Measurements from ENCODE around the gene FTO. TPM values are rescaled to one million over a fixed set of nuclear protein-coding genes. Genes with fewer than 3 reads are reported as not detected.

Gene FTO
- total RNA-seq, 1 experiment from 2014 or later = 48.1 TPM

DNA sequence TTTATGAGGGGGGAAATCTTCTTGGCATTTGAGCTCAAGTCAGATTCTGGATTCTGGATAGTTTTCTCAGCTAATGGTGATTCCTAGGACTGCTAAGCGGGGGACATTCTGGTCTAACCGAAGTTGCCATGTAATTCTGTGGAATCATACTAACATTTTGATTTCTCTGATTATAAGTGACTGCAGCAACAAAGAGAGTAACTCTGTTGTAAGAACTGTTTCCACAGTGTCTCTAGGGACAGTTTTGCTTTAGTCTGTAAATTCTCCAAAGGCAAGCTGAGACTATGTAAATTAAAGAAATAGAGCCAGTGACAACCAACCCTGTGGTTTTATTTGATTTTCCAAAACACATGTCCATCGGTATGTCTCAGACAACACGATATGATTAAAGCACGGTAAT, 296.4 kb downstream of the FTO start:
- DNase-seq (ENCODE audit: low spot score) = no peak

DNA sequence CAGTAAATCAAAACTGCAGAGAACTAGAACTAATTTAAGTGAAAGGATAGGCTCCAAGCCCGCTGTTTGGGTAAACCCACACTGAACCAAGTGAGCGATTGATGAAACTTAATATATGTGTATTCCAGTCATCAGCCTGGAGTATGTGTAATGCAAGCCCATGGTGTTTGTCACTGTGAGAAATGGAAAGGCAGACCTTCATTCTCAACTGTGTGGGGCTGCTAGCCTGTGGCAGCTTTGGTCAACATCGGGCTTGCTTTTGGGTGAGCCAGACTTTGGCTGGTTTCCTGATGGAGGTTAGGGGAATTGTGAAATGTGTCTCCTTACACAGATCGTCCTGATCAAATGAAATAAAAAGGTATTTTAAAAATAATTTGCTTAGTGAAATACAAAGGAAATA, 302.7 kb downstream of the FTO start:
- no peak for DNase-seq (ENCODE audit: low spot score)

DNA sequence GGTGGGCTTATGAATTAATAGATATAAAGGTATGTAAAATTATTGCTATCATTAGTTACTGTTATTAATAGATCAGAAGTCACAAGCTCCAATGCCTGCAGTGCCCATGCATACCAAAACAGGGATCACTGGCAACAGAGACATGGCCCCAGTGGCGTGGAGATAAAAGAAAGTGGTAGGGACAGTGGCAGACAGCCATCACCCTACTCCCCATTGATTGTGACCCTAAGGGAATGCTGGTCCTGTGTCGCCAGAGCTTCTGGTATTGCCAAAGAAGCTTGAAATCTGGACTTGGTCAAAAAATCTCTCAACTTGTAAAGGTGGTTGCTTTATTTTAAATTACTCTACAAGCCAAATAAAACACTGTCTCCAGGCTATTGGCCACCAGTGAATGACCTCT, 303.5 kb downstream of the FTO start:
- DNase-seq (ENCODE audit: low spot score) = no peak

DNA sequence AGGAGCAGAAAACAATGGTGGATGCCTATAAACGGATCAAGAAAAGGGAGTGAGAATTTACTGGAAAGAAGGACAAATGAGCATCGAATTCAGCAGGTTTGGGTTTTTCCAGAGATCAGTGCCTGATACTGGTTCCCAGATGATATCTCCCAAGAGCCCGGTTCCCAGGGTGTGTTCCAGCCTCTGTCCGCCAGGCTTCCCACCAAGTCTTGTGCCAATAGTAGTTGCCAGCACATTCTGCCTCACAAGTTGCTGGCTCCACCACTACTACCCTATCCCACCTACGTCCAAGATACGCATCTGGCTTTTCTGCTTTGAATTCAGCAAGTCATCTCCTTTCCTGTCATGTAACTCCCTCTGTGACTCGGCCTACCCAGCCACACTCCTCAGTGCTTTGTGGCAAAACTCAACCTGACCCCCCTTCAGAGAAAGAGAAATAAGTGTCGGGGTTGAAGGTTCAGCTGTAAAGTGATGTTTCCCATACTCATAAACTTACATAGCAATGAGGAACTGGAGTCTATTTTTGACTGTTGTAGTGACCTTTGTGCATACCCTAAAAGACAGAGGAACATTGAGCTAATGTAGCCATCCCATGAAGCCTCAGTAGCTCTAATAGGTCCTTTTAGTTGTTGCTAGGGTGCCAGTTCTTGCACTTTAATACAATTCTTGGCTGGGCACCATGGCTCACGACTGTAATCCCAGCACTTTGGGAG, 305.7 kb downstream of the FTO start:
- DNase-seq (ENCODE audit: low spot score) = no peak

DNA sequence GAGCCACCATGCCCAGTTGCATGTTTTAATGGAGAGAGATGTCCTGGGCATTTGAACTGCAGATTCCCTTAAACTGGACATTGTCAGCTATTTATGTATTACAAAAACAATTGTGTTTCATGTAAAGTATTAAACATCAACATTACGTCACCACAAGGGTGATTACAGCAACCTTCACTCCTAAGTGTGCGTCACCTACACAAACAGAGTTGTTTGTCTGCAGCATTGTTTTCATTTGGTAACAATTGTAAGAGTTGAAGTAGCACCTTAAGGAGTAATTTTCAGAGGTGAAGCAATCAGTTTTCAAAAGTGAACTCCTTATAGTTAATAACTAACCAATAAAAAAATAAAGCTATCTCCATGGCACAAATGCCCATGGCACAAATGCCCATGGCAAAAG, 311.2 kb downstream of the FTO start:
- DNase-seq (ENCODE audit: low spot score) = no peak

DNA sequence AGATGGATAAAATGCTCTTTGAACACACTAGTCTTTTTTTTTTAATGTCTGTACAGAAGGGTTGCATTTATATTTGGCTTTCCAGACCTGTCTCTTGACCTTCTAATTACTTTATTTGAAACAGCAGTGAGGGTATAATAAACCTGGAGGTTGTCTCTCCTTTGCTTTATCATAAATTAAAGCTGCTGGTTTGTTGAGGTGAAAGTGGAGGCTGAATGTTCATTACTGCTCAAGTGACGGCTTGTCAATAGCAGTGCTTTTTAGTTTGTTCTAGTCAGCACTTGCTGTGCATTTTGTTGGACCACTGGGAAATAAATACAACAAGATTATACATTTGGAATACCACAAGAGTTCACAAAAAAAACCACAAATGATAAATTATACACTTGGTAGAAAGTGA, 318.4 kb downstream of the FTO start:
- DNase-seq (ENCODE audit: low spot score) = no peak

DNA sequence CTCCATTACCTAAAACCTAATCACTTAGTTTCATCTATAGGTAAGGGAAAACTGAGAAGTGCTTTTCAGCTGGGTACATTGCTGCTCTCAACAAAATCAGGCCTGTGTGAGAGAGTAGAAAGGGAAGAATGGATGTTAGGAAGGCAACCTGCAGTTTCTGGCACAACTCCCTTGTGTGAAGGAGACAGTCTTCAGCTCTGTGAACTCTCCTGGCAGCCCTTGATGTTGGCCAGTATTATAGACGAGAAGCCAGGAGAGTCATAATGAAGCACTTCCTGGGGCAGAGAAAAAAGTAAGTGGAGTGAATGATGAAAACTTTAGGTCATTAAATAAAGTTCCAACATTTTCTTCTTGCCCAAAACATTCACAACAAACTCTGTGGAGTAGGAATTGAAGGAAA, 322.5 kb downstream of the FTO start:
- DNase-seq (ENCODE audit: low spot score) = peak; percentile 7

DNA sequence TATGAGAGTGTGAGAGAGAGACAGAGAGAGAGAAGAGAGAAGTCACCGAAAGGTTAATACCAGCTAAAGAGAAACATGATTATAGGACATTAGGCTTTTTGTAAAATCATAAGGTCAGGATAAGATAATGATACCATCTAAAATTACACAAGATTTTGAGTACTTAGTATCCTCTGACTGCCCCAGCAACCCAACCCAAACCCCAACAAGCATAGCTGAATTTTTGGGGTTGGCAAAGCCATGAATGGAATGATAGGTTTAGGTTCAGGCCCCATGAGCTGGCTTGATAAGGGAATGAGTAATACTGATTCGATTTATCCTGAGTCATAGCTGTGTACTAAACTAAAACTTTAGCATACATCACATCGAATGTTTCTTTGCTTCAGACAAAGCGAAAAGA, 323.1 kb downstream of the FTO start:
- DNase-seq (ENCODE audit: low spot score) = peak; percentile 74

DNA sequence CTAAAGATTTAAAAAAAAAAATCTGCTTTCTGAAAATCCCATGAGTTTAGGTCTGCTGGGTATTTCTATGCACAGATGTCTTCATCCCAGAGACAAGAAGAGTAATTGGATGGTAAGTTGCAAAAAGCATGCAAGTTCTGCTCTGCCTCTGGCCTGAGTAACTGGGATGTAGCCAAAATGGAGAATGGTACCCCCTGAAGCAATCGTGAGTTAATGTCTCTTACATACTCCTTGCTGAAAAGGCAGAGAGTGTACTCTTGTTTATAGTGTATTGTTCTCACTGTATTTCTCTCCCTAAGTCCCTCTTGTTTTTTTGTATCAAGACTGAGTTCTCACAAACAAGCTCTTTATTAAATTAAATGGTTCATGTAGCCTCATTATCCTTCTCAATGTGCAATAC, 323.6 kb downstream of the FTO start:
- DNase-seq (ENCODE audit: low spot score) = peak; percentile 12

DNA sequence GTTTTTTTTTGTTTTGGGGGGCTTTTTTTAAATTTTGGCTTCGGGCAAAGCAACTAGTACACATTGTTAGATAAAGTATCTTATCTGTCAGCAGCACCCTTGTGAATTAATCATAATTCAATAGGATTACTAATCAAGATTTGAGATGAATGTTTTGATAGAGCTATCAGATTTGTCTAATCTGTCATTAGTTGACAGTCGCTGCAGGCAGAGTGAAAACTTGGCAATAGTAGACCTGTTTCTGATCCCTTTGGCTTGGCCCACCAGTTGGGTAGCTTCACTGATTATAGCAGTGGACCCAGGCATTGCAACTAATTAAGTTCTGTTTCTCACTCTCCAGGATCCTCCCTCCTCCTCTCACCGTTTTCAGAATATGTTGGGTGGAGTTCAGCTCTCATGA, 324.0 kb downstream of the FTO start:
- no peak for DNase-seq (ENCODE audit: low spot score)

DNA sequence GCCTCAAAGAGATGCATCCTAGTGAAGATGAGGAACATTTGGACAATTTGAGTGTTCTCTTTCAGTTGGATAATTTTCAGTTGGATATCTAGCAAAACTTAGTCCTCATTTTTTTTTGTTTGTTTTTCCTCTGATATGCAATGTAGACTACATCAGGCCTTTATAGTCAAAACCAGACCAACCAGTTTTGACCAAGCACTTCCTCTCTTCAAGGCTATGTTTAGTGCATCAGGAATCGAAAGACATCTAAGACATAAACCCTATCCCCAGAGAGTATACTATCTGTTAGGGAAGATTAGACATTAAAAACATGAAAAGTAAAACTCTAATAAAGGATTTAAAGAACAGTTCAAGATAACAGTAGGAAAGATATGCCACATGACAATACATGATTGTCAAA, 326.5 kb downstream of the FTO start:
- DNase-seq (ENCODE audit: low spot score) = no peak

DNA sequence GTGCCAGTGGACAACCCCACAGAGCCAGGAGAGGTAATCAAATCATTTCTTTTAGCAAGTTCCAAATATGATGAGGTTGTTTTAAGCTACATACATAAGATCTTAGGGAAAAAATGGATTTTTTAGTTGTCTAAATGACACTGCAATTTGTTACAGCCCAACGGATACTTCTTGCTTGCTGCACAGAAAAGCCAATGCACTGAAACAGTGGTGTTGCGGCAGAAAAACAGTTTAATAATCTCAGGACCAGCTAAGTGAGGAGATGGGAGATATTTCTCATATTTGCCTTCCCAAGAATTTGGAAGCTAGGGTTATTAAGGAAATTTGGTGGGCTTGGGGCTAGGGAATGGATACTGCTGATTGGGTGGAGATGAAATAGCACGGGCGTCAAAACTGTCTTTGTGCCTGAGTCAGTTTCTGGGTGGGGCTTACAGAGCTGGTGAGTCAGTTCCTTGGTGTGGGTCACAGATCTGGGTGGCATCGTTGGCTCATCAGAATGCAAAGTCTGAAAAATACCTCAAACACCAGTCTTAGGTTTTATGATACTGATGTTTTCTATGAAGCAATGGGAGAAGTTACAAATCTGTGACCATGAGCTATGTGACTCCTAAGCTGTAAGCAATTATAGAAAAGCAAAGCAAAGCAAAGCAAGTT, 327.3 kb downstream of the FTO start:
- DNase-seq (ENCODE audit: low spot score) = peak; percentile 55

DNA sequence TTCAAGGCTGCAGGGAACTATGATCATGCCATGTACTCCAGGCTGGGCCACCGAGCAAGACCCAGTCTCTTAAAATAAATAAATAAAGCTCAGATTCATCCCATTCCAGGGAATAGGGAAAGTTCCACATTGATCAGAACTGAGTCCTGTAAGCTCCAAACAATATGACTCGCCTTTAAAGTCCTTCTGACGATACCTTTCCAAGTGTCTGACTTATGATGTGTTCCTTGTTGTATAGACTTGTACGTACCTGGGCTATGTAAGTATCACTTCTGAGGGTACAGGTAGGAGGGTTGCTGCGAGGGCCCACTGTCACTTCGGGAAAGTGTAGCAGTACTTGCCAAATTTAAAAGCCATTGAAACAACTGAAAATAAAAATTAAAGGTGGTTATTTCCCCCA, 329.8 kb downstream of the FTO start:
- no peak for DNase-seq (ENCODE audit: low spot score)

DNA sequence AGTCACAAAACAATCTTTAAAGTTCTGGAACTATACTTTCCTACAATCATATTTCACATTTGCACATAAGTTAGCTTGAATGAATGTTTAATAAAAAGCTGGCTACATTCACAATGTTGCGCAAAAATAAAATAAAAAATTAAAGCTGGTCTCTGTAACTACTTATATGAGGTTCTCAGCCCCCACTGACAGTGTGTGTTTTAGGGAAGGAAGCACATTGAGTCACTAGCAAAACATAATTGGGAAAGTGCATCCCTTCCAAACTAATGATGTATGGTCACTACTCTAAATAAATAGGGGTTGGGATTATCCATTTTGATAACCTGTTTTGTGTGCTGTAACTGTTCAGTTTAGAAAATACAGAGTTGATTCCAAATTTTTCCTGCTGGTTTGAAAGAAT, 330.7 kb downstream of the FTO start:
- no peak for DNase-seq (ENCODE audit: low spot score)

DNA sequence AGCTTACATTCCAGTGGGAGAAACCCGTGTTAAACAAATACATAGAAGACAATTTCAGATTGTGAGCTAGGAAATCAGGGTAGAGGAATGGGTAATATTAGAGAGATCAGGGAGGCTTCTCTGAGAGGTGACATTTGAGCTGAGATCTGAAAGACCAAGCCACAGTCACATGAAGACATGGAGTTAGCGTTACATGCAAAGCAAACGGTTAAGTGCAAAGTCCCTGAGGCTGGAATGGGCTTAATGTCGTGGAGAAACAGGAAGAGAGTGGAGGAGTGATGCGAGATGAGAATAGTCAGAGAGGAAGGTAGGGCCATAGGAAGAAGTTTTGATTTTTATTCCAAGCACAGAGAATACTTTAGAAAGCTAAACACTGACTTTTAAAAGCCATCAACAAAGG, 336.5 kb downstream of the FTO start:
- no peak for DNase-seq (ENCODE audit: low spot score)

DNA sequence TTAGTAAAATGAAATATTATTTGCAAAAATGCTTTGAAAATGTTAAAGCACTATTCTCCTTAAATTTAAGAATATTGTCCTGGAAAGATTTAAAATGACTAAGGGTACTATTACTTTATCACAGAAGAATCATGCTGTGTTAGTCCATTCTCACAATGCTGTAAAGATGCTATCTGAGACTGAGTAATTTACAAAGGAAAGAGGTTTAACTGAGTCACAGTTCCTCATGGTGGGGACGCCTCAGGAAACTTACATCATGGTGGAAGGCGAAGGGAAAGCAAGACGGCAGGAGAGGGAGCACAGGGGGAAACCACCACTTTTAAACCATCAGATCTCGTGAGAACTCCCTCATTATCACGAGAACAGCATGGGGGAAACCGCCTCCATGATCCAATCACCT, 337.0 kb downstream of the FTO start:
- DNase-seq (ENCODE audit: low spot score) = no peak

DNA sequence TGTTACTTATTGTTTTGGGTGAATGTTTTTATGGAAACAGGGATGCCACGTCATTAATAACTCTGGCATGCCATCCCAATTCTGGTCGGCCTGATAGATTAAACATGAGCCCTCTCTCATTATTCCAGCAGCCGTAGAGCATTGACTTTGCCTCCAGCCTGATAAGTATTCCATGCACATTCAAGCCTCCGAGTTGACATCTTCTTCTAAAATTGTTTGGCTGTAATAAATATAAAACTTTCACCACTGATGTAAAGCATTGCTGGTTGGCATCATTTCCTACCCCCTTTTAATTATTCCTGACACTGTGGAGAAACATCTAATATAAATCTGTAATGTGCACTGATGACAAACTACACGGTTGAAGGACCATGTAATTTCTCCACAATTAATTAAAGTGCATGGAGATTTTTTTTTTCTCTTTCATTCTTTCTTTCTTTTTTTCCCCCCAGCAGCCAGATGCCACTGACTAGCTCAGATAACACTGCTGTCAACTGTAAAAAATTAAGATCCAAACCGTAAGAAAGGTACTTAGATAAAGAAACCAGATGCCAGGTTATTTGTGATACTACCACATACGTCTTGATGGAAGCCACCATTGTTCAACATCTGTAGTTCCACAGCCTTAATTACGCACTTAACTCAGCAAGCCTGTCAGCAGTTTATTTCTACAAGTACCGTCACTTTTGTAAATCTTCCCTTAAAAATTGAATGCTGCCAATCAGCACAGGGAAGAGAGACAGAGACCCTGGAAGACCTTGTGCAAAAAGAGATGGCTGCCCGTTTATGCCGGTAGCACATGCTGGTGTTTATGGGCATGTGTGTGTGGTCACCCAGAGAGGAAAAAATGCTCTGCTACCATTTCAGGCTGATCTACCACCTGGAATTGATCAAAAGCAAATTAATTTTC, 344.9 kb downstream of the FTO start:
- DNase-seq (ENCODE audit: low spot score) = no peak

DNA sequence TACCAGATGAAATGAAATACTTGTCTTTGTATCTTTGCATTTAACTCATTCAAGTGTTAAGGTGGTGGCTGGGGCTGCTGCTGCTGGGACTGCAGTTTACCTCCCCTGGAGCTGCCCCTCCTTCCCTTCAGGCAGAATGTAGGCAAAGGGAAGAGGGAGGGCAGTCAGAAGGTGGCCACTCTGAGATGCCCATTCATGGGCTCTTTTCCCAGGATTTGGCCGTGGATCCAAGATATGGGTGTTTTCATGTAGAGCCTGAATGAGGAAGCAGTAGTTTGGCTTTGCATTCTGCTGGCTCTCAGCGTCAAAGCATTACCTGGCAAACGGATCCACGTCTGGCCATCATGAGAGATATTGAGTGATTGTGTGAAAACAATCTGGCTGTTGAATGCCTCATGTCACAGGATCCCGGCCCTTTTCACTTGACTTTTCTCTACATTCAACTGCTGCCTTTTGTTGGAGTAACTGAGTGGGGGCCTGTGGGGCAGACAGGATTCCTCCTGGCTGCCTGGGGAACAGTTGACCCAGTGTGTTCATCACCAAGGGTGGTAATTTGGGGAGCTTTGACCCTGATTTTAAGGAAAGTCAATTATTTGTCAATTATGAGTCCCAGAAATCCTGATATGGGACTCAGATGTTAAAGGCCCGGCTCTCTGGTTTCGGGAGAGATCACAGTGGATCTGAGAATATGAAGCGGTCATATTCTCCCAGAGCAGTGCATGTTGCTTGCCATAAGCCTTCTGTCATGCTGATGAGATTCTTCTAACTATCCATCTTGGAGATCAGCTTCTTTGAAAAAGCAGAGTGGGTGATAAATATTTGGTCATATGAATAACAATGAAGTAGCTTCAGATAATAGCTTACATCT, 345.9 kb downstream of the FTO start:
- no peak for DNase-seq (ENCODE audit: low spot score)

DNA sequence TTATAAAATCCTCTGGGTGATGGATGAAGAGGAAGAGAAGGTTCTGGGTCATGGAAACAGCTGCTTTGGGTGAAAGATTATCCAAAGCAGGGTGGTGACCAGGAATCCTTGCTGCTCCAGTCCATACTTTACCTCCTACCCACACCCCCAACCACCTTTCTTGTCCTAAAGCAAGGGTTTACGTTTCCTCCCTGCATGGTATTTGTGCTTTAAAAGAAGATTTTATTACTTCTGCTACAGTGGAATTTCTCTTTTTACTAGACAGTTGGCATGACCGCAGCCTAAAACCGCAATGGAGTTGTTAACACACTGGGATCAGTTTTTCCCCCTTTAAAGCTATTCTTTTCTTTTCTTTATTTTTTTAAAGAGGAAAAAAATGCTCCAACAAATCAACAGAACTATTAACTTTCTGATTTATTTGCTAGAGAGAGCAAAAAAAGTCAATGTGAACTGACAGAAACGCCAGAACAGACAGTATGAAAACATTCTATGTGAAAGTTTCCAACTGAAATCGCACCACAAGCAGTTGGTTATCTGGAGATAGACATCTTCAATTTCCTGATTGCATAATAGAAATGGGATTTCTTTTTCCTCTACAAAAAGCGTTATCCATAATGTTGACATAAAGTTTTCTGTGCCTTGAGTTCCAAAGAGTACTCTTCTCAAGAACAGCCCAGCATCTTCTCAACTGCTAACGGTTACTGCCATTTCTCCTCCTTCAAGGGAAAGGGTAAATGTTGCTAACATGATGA, 346.7 kb downstream of the FTO start:
- peak; percentile 64 for DNase-seq (ENCODE audit: low spot score)

DNA sequence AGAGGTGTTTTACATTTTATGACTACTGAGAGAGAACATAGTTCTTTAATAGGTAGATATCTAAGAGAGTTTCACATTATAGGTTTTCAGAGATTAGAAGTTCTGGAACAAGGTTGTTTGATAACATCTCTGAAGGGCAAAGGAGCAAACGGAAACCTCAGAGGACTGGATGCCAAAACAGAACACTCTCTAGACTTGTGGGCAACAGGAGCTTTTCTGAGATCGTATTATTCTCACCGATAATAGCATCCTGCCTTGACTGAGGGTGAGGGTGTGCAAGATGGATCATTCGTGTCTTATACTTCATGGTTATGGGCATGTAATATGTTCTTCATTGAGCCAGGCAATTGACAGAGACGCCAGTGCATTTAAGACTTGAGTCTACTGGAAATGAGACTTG, 347.9 kb downstream of the FTO start:
- no peak for DNase-seq (ENCODE audit: low spot score)

DNA sequence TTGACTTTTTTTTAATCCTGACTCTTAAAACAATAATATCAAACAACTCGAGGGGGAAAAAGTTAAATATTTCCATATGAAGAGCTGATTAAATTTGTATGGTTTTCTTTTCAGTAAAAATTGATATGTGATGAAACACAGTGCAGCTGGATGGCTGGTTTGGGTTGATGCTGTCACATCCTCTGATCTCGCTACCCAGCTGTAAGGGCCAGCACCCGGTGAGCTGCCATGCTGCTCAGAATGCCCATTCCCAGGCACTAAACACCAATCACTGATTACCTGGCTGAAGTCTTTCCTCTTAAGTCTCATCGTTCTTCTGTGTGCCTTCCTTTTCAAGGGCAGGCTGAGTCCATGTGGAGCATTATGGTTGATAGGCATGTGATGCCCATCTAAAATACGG, 348.3 kb downstream of the FTO start:
- DNase-seq (ENCODE audit: low spot score) = no peak
